ENCODE measurements around the gene ERC2.

- no peak for TF ChIP-seq CTCF (IDR thresholded peaks at IDR 0.05; ENCODE audit: insufficient read depth, low read depth, low read length)
- TF ChIP-seq EZH2 (IDR thresholded peaks at IDR 0.05; ENCODE audit: insufficient read depth, low read length): no peak
These were observed 336.2 kb downstream of the ERC2 start for GRCh38 chr3:56131974-56132590.

Measured in astrocyte (in vitro differentiated cells and primary cell).